Prostate gland (tissue), 2 donors: ENCODE data around the gene RPL18.
A peak's percentile ranks its signal among the peaks of the same experiment; 100 is the strongest.

Experiments used
- CTCF ChIP-seq, 4 experiments: fragments of 200-600 bp in 2 of 4; fragments of 450-650 bp in 2 of 4; sonication (generic) in 2 of 4; IDR thresholded peaks; 1 replicate in 3 of 4; 2 replicates in 1 of 4; pipeline ENCODE4 v1.5.1; 2016 to 2019; ENCODE audit warnings: antibody characterized with exemption in 4 of 4, mild to moderate bottlenecking in 2 of 4, moderate library complexity in 2 of 4
- POLR2A ChIP-seq: fragments of 450-650 bp; IDR thresholded peaks from one replicate; pipeline ENCODE4 v1.6.1; 2016; ENCODE audit warnings: antibody characterized with exemption, mild to moderate bottlenecking
- POLR2AphosphoS5 ChIP-seq: sonication (generic); formaldehyde crosslinking; IDR thresholded peaks from one replicate; pipeline ENCODE4 v1.6.1; 2017; ENCODE audit warnings: antibody characterized with exemption

- peak in 1 of 4 experiments; percentile 14 for TF ChIP-seq CTCF (IDR thresholded peaks at IDR 0.05)
- no peak for TF ChIP-seq POLR2A
- TF ChIP-seq POLR2AphosphoS5: peak; percentile 53
Observed at GRCh38 chr19:48617146-48617937, 1.6 kb downstream of the RPL18 start.
